Nephron progenitor cell (in vitro differentiated cells): ENCODE results near the gene ANP32B.

ENCODE experiments used
- DNase-seq: peaks from one replicate; pipeline ENCODE4 v3.0.0; 2021
- H3K27ac Mint-ChIP-seq: 2 replicates; pipeline ENCODE4 v1.8.0; 2021; ENCODE audit warnings: mild to moderate bottlenecking, moderate library complexity, mixed read lengths
- H3K27me3 Mint-ChIP-seq: 2 replicates; pipeline ENCODE4 v1.8.0; 2021; ENCODE audit warnings: mild to moderate bottlenecking, low read depth, mixed read lengths; ENCODE audit not compliant: poor library complexity
- H3K36me3 Mint-ChIP-seq: 2 replicates; pipeline ENCODE4 v1.8.0; 2021; ENCODE audit warnings: low read depth, mixed read lengths
- H3K4me1 Mint-ChIP-seq: 2 replicates; pipeline ENCODE4 v1.8.0; 2021; ENCODE audit warnings: mixed read lengths
- H3K4me3 Mint-ChIP-seq: 2 replicates; pipeline ENCODE4 v1.8.0; 2021; ENCODE audit warnings: mild to moderate bottlenecking, moderate library complexity, mixed read lengths
- H3K9me3 Mint-ChIP-seq: 2 replicates; pipeline ENCODE4 v1.8.0; 2021; ENCODE audit warnings: mild to moderate bottlenecking, moderate library complexity, mixed read lengths
- CTCF ChIP-seq: fragments of 200-600 bp; sonication (generic); IDR thresholded peaks from 2 replicates; pipeline ENCODE4 v1.5.0; 2021; ENCODE audit warnings: antibody characterized with exemption

ANP32B gene

GRCh38 chr9:97962136-97962535 is 21.0 kb upstream of the ANP32B start:
- H3K36me3 Mint-ChIP-seq = no peaks in the 10 kb centered on the region
- H3K27me3 Mint-ChIP-seq = peaks cover 26% of the 10 kb centered on the region

DNA sequence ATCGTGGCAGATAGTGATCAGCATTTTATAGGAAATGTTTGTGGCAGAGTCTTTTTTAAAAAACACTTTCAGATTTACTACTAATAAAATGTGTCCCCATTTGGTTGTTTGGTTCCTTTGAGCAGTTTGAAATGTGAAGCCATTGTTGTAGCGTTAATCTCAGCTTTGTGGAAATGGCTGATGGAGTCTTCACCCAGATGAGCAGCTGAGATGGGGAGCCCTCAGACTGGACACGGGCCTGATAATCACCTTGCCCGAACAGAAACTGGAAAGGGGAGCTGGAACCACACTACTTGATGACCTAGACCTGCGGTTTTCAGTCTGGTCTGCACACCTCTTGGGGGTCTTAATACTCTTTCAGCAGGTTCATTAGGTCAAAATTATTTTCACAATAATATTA is 20.6 kb upstream of the ANP32B start:
- Mint-ChIP-seq H3K9me3 (no peaks in the 10 kb centered on the region), H3K4me1 (no peaks in the 10 kb centered on the region), H3K36me3 (no peaks in the 10 kb centered on the region), H3K4me3 (no peak overlapping the region), H3K27me3 (peaks cover 30% of the 10 kb centered on the region), H3K27ac (no peak overlapping the region)
- no peak for TF ChIP-seq CTCF
- DNase-seq = no peak

More at GRCh38 chr9:97962136-97962535, 21.0 kb upstream of the ANP32B start:
- no peaks in the 10 kb centered on the region for H3K4me1 Mint-ChIP-seq
- DNase-seq = no peak
- H3K4me3 Mint-ChIP-seq = no peak overlapping the region
- H3K27ac Mint-ChIP-seq = no peak overlapping the region
- no peaks in the 10 kb centered on the region for H3K9me3 Mint-ChIP-seq
- no peak for TF ChIP-seq CTCF

GRCh38 chr9:97963232-97963631 is 19.9 kb upstream of the ANP32B start:
- no peak for TF ChIP-seq CTCF
- no peak for DNase-seq
- Mint-ChIP-seq H3K9me3 (no peaks in the 10 kb centered on the region), H3K27ac (no peak overlapping the region), H3K36me3 (no peaks in the 10 kb centered on the region), H3K27me3 (peaks cover 35% of the 10 kb centered on the region), H3K4me3 (no peak overlapping the region), H3K4me1 (no peaks in the 10 kb centered on the region)

DNA sequence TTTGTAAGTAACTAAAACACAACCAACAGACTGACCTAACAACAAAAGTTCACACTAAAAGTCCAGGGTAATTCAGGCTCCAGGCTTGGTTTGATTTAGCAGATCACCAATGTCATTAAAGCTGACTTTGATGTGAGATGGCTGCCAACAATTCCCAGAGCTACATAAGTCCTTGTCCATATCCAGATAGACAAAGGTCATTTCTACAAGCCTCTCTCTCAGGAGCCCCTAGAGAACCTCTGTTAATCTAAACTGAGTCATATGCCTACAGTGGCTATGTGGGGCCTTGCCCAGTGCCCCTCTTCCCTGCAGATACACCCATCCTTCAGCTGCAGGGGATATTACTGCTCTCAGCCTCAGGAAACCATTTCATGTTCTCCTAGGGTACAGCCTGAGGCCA is 18.2 kb upstream of the ANP32B start:
- Mint-ChIP-seq H3K36me3 (no peaks in the 10 kb centered on the region), H3K27me3 (peaks cover 39% of the 10 kb centered on the region), H3K4me3 (no peak overlapping the region), H3K27ac (no peak overlapping the region), H3K4me1 (no peaks in the 10 kb centered on the region), H3K9me3 (no peaks in the 10 kb centered on the region)
- TF ChIP-seq CTCF = no peak
- no peak for DNase-seq

DNA sequence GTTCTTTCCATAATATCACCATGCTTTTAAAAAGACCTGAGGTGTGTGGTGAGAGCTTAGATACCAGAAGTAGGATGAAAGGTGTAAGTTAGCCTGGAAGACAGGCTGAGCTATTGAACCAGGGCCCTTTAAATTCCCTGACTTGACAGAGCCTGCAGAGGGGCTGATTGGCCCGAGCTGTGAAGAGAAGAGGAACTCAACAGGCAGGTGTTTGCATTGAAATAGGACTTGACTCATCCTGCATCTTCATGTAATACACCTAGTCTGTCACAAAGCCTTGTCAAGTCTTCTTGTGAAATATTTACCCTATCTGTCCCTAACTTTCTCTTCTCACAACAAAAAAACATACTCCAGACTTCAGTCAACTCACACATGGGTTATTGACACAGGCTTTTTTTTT is 16.6 kb upstream of the ANP32B start:
- Mint-ChIP-seq H3K27me3 (peaks cover 48% of the 10 kb centered on the region), H3K4me3 (no peak overlapping the region)
- TF ChIP-seq CTCF = no peak

DNA sequence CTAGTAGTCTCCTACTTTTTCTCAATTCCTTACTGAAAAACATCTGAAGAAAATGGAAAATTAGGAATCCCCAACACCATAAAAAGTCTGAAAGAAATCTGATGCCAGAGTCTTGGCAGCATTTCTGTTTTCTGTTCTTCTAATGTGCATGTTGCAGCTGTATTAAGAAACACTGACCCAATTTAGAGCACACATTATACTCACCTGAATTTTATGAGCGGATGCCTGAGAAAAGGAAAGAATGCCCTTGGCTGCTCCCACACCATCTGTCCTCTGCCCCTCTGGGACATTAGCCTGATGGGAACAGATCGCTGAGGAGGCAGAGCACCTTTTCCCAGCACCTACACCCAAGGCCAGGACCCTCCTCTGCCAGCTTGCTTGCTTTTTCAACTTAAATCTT is 14.1 kb upstream of the ANP32B start:
- H3K36me3 Mint-ChIP-seq = no peaks in the 10 kb centered on the region
- H3K4me1 Mint-ChIP-seq = peaks cover 5% of the 10 kb centered on the region

More for the DNA sequence above, 16.6 kb upstream of the ANP32B start:
- DNase-seq = no peak
- Mint-ChIP-seq H3K36me3 (no peaks in the 10 kb centered on the region), H3K4me1 (peaks cover 5% of the 10 kb centered on the region), H3K9me3 (no peaks in the 10 kb centered on the region), H3K27ac (no peak overlapping the region)

More for the DNA sequence above, 14.1 kb upstream of the ANP32B start:
- no peak for TF ChIP-seq CTCF
- Mint-ChIP-seq H3K9me3 (peaks cover 3% of the 10 kb centered on the region), H3K4me3 (no peak overlapping the region), H3K27me3 (peaks cover 64% of the 10 kb centered on the region), H3K27ac (no peak overlapping the region)
- DNase-seq = no peak
